Stimulated activated CD4-positive, alpha-beta T cell treated with anti-CD3 and anti-CD28 coated beads, Interleukin-1b, Interleukin-23, amount 100 ng/mL, for 1 hour (primary cell): ENCODE data around the gene IRF7.
A peak's percentile ranks its signal among the peaks of the same experiment; 100 is the strongest.

Experiments
- DNase-seq, 2 donors: peaks; one replicate each; pipeline ENCODE4 v3.0.0-alpha.2; 2020; ENCODE audit warnings: low read depth in 2 of 2

The IRF7 gene

GRCh38 chr11:607971-608659 lies 7.6 kb downstream of the IRF7 start:
- DNase-seq: no peak

- DNase-seq: no peak
Measured at GRCh38 chr11:607020-607780, 8.6 kb downstream of the IRF7 start.

- DNase-seq: no peak
Measured at GRCh38 chr11:606245-606644, 9.5 kb downstream of the IRF7 start.

GRCh38 chr11:605286-606129 lies 10.2 kb downstream of the IRF7 start:
- no peak for DNase-seq

GRCh38 chr11:603154-603553 lies 12.6 kb downstream of the IRF7 start:
- no peak for DNase-seq

GRCh38 chr11:601573-602245 lies 14.0 kb downstream of the IRF7 start:
- DNase-seq: no peak

- DNase-seq: no peak
Measured at GRCh38 chr11:598005-598680, 17.6 kb downstream of the IRF7 start.

- no peak for DNase-seq
Measured at GRCh38 chr11:597166-597725, 18.5 kb downstream of the IRF7 start.

- no peak for DNase-seq
Measured at GRCh38 chr11:596374-596773, 19.4 kb downstream of the IRF7 start.

- no peak for DNase-seq
Measured at GRCh38 chr11:595400-595799, 20.4 kb downstream of the IRF7 start.

- no peak for DNase-seq
Measured at GRCh38 chr11:593347-593746, 22.4 kb downstream of the IRF7 start.

GRCh38 chr11:592918-593317 lies 22.8 kb downstream of the IRF7 start:
- no peak for DNase-seq

GRCh38 chr11:592501-592900 lies 23.2 kb downstream of the IRF7 start:
- no peak for DNase-seq

GRCh38 chr11:590997-591396 lies 24.8 kb downstream of the IRF7 start:
- no peak for DNase-seq

- no peak for DNase-seq
Measured at GRCh38 chr11:589798-590197, 26.0 kb downstream of the IRF7 start.

- peak; percentile 20 to 23 for DNase-seq
Measured at GRCh38 chr11:587978-588380, 27.8 kb downstream of the IRF7 start.

- no peak for DNase-seq
Measured at GRCh38 chr11:587546-587945, 28.2 kb downstream of the IRF7 start.

- DNase-seq: no peak
Measured at GRCh38 chr11:586376-587316, 29.1 kb downstream of the IRF7 start.

- DNase-seq: no peak
Measured at GRCh38 chr11:584287-584686, 31.5 kb downstream of the IRF7 start.

- DNase-seq: no peak
Measured at GRCh38 chr11:581752-582151, 34.0 kb downstream of the IRF7 start.
